PC-3 (cell line): ENCODE results near the gene AMFR. TPM values are rescaled to one million over a fixed set of nuclear protein-coding genes. Genes with fewer than 3 reads are reported as not detected.

Source experiments
- ATAC-seq: fragments of 200-7000 bp; cut with Tn5 transposase; 2 replicates; pipeline ENCODE4 v1.9.1; 2020; ENCODE audit warnings: mild to moderate bottlenecking, moderate library complexity
- BruUV-seq: library from RNA; stranded (reverse); fragments of 400-500 nt; replicated peaks from 2 replicates; lab custom pipeline; 2021; lab: Mats Ljungman, UMichigan
- CTCF ChIA-PET: fragments of 300-600 bp; sonication (Branson Sonifier 250); formaldehyde crosslinking; loops from one replicate; lab custom pipeline; 2022; ENCODE audit warnings: antibody characterized with exemption; lab: Charles Lee
- POLR2A ChIA-PET: fragments of 300-600 bp; sonication (Branson Sonifier 250); formaldehyde crosslinking; loops from one replicate; lab custom pipeline; 2022; ENCODE audit warnings: antibody characterized with exemption; ENCODE audit not compliant: unreplicated experiment; lab: Charles Lee
- DNase-seq: peaks from one replicate; pipeline ENCODE4 v3.0.0-alpha.2; 2015
- H2AFZ ChIP-seq: fragments of 300-600 bp; sonication (generic); 2 replicates; pipeline ENCODE4 v1.6.0; 2016; ENCODE audit warnings: antibody characterized with exemption, low read length
- H3F3A ChIP-seq: fragments of 300-600 bp; sonication (generic); one replicate; pipeline ENCODE4 v1.6.0; 2017; ENCODE audit warnings: antibody characterized with exemption, low read length, control low read depth, mild to moderate bottlenecking; ENCODE audit not compliant: unreplicated experiment
- H3K27ac ChIP-seq: fragments of 300-600 bp; sonication (generic); 2 replicates; pipeline ENCODE4 v1.5.1; 2016; ENCODE audit warnings: mild to moderate bottlenecking, low read length
- H3K27me3 ChIP-seq: fragments of 300-600 bp; sonication (generic); 2 replicates; pipeline ENCODE4 v1.6.1; 2016; ENCODE audit warnings: low read length, mixed read lengths
- H3K36me3 ChIP-seq: fragments of 300-600 bp; sonication (generic); 2 replicates; pipeline ENCODE4 v1.6.1; 2016; ENCODE audit warnings: low read depth, mixed run types, low read length, mixed read lengths
- H3K4me1 ChIP-seq: fragments of 300-600 bp; sonication (generic); 2 replicates; pipeline ENCODE4 v1.5.1; 2016; ENCODE audit warnings: low read length; ENCODE audit not compliant: insufficient read depth
- H3K4me2 ChIP-seq: fragments of 300-600 bp; sonication (generic); 2 replicates; pipeline ENCODE4 v1.6.0; 2016; ENCODE audit warnings: low read length
- H3K4me3 ChIP-seq: fragments of 300-600 bp; sonication (generic); 2 replicates; pipeline ENCODE4 v1.5.1; 2016; ENCODE audit warnings: mild to moderate bottlenecking, low read length, mixed read lengths
- H3K79me2 ChIP-seq: fragments of 300-600 bp; sonication (generic); 2 replicates; pipeline ENCODE4 v1.6.1; 2017; ENCODE audit warnings: low read length, mixed read lengths
- H3K9ac ChIP-seq: fragments of 300-600 bp; sonication (generic); 2 replicates; pipeline ENCODE4 v1.6.0; 2016; ENCODE audit warnings: mild to moderate bottlenecking, low read length
- H3K9me2 ChIP-seq: fragments of 300-600 bp; sonication (generic); replicated peaks from 2 replicates; pipeline ENCODE4 v1.6.1; 2016; ENCODE audit warnings: mixed run types, low read length, mixed read lengths
- H3K9me3 ChIP-seq: fragments of 300-600 bp; sonication (generic); 2 replicates; pipeline ENCODE4 v1.6.1; 2016; ENCODE audit warnings: low read length, mixed read lengths
- H4K20me1 ChIP-seq: fragments of 300-600 bp; sonication (generic); 2 replicates; pipeline ENCODE4 v1.6.1; 2016; ENCODE audit warnings: low read length, mixed read lengths
- EZH2 ChIP-seq: fragments of 300-600 bp; sonication (generic); IDR thresholded peaks from one replicate; pipeline ENCODE4 v1.6.1; 2017; ENCODE audit warnings: antibody characterized with exemption, mild to moderate bottlenecking, low read length; ENCODE audit not compliant: unreplicated experiment
- EZH2phosphoT487 ChIP-seq: fragments of 300-600 bp; sonication (generic); IDR thresholded peaks from 2 replicates; pipeline ENCODE4 v1.6.1; 2018; ENCODE audit warnings: mild to moderate bottlenecking, antibody characterized with exemption, low read length, borderline replicate concordance
- intact Hi-C: fragments of 100-400 bp; cut with micrococcal nuclease; formaldehyde crosslinking; loops from 2 replicates; pipeline ENCODE4 v1.9.0; 2023
- total RNA-seq: library from RNA; depleted of rRNA; stranded (reverse); fragments of >200 nt; gene quantifications from 2 replicates; pipeline ENCODE4 v1.2.3, GENCODE V29; 2014
- TF ChIP-seq, protein P1 (sequence below): fragments of 300-600 bp; sonication (generic); conservative IDR thresholded peaks from 2 replicates; pipeline ENCODE4 v1.5.1; 2017; ENCODE audit warnings: antibody characterized with exemption, low read depth, mild to moderate bottlenecking, low read length

Gene AMFR
- total RNA-seq, 1 experiment from 2014 or later = 98.9 TPM

DNA sequence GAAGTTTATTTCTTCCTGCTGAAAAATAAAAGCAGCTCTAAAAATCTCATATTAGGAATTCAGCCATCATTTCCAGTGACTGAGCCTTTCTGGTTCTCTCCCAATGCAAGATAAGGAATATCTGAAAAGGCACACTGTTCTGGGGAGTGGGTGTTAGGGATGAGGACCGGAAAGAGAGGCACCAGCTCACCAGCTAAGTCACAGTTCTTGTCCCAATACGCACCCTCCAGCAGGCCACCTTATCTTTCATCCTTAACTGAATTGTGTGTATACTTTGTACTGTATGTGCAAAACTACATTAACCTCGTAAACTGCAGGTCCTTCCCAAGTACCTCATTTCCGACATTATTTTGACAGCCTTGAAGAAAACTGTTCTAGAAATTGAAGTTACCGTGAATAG is 11.0 kb downstream of the AMFR start:
- intact Hi-C loops = no loop called here
- ChIA-PET POLR2A (no interaction called here), CTCF (no interaction called here)
- Histone ChIP-seq H3F3A (no peaks in the 10 kb centered on the region), H3K27ac (no peak overlapping the region), H3K9me2 (no peaks in the 10 kb centered on the region), H3K4me1 (peaks cover 19% of the 10 kb centered on the region), H3K27me3 (no peaks in the 10 kb centered on the region), H3K9me3 (no peaks in the 10 kb centered on the region), H3K9ac (no peak overlapping the region), H4K20me1 (no peaks in the 10 kb centered on the region), H2AFZ (no peak overlapping the region), H3K4me3 (no peak overlapping the region), H3K4me2 (no peak overlapping the region), H3K79me2 (peaks cover 57% of the 10 kb centered on the region), H3K36me3 (peaks cover 8% of the 10 kb centered on the region)
- BruUV-seq = no TSS peak
- ATAC-seq = no peak
- TF ChIP-seq EZH2 = no peak
- TF ChIP-seq, protein P1, sequence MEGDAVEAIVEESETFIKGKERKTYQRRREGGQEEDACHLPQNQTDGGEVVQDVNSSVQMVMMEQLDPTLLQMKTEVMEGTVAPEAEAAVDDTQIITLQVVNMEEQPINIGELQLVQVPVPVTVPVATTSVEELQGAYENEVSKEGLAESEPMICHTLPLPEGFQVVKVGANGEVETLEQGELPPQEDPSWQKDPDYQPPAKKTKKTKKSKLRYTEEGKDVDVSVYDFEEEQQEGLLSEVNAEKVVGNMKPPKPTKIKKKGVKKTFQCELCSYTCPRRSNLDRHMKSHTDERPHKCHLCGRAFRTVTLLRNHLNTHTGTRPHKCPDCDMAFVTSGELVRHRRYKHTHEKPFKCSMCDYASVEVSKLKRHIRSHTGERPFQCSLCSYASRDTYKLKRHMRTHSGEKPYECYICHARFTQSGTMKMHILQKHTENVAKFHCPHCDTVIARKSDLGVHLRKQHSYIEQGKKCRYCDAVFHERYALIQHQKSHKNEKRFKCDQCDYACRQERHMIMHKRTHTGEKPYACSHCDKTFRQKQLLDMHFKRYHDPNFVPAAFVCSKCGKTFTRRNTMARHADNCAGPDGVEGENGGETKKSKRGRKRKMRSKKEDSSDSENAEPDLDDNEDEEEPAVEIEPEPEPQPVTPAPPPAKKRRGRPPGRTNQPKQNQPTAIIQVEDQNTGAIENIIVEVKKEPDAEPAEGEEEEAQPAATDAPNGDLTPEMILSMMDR = no peak
- TF ChIP-seq EZH2phosphoT487 = no peak
- DNase-seq = no peak

DNA sequence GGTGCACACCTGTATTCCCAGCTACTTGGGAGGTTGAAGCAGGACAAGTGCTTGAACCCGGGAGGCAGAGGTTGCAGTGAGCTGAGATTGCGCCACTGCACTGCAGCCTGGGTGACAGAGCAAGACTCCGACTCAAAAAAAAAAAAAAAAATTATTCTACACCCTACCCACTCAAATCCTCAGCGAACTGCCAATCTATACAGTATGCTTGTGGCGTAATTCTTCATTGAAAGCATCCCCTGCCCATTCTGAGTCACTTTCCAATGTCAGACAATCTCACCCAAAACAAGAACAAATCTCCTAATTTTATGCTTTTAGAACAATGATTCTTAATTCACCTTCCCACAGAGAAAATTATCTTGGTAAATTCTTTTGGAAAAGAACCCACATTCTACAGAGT is 12.0 kb downstream of the AMFR start:
- ChIA-PET POLR2A (no interaction called here), CTCF (no interaction called here)
- Histone ChIP-seq H4K20me1 (no peaks in the 10 kb centered on the region), H3K27ac (no peak overlapping the region), H3K9me2 (no peaks in the 10 kb centered on the region), H3K36me3 (peaks cover 11% of the 10 kb centered on the region), H2AFZ (no peak overlapping the region), H3K4me3 (no peak overlapping the region), H3K9me3 (no peaks in the 10 kb centered on the region), H3K79me2 (peaks cover 49% of the 10 kb centered on the region), H3K4me1 (peaks cover 21% of the 10 kb centered on the region), H3K27me3 (no peaks in the 10 kb centered on the region), H3K9ac (no peak overlapping the region), H3K4me2 (no peak overlapping the region), H3F3A (no peaks in the 10 kb centered on the region)
- DNase-seq (no peak), ATAC-seq (no peak)
- intact Hi-C loops = no loop called here
- TF ChIP-seq EZH2 (no peak), EZH2phosphoT487 (no peak)
- TF ChIP-seq, protein P1 = no peak
- BruUV-seq = no TSS peak

DNA sequence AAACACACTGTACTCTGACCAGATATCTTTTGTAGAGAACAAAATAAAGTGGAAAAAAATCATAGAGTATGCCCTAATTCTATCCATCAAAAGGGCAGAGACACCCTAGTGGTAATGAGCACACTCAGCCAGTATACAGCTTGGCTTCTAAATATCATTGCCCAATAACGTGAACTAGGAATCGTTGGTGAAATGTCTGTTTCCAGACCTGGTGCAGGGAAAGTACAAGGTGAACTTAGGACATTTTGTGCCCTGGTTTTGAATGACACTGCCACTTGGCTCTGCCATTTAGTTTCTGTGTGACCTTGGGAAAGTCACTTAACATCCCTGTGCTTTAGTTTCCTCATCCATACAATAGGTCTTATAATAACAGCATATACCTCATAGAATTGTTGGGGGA is 13.7 kb downstream of the AMFR start:
- DNase-seq (no peak), ATAC-seq (no peak)
- H3K9ac ChIP-seq = no peak overlapping the region
- peaks cover 32% of the 10 kb centered on the region for H3K79me2 ChIP-seq
- peaks cover 25% of the 10 kb centered on the region for H3K4me1 ChIP-seq
- intact Hi-C loops = no loop called here
- BruUV-seq = no TSS peak
- peaks cover 18% of the 10 kb centered on the region for H3K36me3 ChIP-seq
- H3K27me3 ChIP-seq = no peaks in the 10 kb centered on the region
- ChIA-PET POLR2A (no interaction called here), CTCF (no interaction called here)
- TF ChIP-seq, protein P1 = no peak
- no peak for TF ChIP-seq EZH2
- no peak for TF ChIP-seq EZH2phosphoT487
- H3F3A ChIP-seq = no peaks in the 10 kb centered on the region
- no peak overlapping the region for H3K27ac ChIP-seq
- H3K9me3 ChIP-seq = no peaks in the 10 kb centered on the region
- H3K4me2 ChIP-seq = no peak overlapping the region
- H3K4me3 ChIP-seq = no peak overlapping the region
- H2AFZ ChIP-seq = no peak overlapping the region
- H3K9me2 ChIP-seq = no peaks in the 10 kb centered on the region
- no peaks in the 10 kb centered on the region for H4K20me1 ChIP-seq
